SK-N-SH treated with all-trans-retinoic acid at 6 μM for 48 hours (cell line): Measurements from ENCODE around the gene PMPCA.
"Not testable (repeated sequence)": the region's sequence is repeated elsewhere in the genome, so short reads cannot be mapped to it uniquely, and the experiment has no call there.

Experiments
- ATAC-seq: fragments of 200-7000 bp; cut with Tn5 transposase; 3 replicates; pipeline ENCODE4 v1.9.1; 2020; ENCODE audit warnings: mild to moderate bottlenecking, moderate library complexity
- ARNTL ChIP-seq: fragments of 450-650 bp; formaldehyde crosslinking; IDR thresholded peaks from 2 replicates; pipeline ENCODE4 v1.5.0; 2020; ENCODE audit warnings: low read depth, mild to moderate bottlenecking, moderate library complexity, borderline replicate concordance
- BACH2 ChIP-seq: fragments of 250-450 bp; sonication (Bioruptor Pico); IDR thresholded peaks from 2 replicates; pipeline ENCODE4 v1.9.0; 2021; ENCODE audit warnings: mild to moderate bottlenecking, borderline replicate concordance
- CREB5 ChIP-seq: fragments of 250-450 bp; sonication (Bioruptor Pico); IDR thresholded peaks from 2 replicates; pipeline ENCODE4 v1.5.1; 2020; ENCODE audit warnings: low read depth, mild to moderate bottlenecking, moderate library complexity
- CSDC2 ChIP-seq: fragments of 250-450 bp; sonication (Bioruptor Pico); IDR thresholded peaks from 2 replicates; pipeline ENCODE4 v1.5.0; 2020; ENCODE audit warnings: mild to moderate bottlenecking, moderate library complexity
- CSRNP3 ChIP-seq: fragments of 250-450 bp; sonication (Bioruptor Pico); IDR thresholded peaks from 2 replicates; pipeline ENCODE4 v1.5.1; 2021; ENCODE audit warnings: mild to moderate bottlenecking, moderate library complexity
- ESRRG ChIP-seq: fragments of 250-450 bp; sonication (Bioruptor Pico); IDR thresholded peaks from 2 replicates; pipeline ENCODE4 v1.6.1; 2021; ENCODE audit warnings: mild to moderate bottlenecking
- GLIS3 ChIP-seq: fragments of 250-450 bp; sonication (Bioruptor Pico); IDR thresholded peaks from 2 replicates; pipeline ENCODE4 v1.5.0; 2020; ENCODE audit warnings: mild to moderate bottlenecking, moderate library complexity
- ISL1 ChIP-seq: fragments of 250-450 bp; sonication (Bioruptor Pico); IDR thresholded peaks from 2 replicates; pipeline ENCODE4 v2.1.2; 2022; ENCODE audit warnings: mild to moderate bottlenecking, moderate library complexity
- OSR1 ChIP-seq: fragments of 250-450 bp; sonication (Bioruptor Pico); IDR thresholded peaks from 2 replicates; pipeline ENCODE4 v1.8.0; 2022; ENCODE audit warnings: moderate library complexity, mild to moderate bottlenecking, inconsistent platforms
- PATZ1 ChIP-seq: fragments of 250-450 bp; sonication (Bioruptor Pico); IDR thresholded peaks from 2 replicates; pipeline ENCODE4 v1.8.0; 2020; ENCODE audit warnings: mild to moderate bottlenecking, moderate library complexity, borderline replicate concordance
- POU6F1 ChIP-seq: fragments of 250-450 bp; sonication (Bioruptor Pico); IDR thresholded peaks from 2 replicates; pipeline ENCODE4 v1.8.0; 2021; ENCODE audit warnings: low read depth, mild to moderate bottlenecking, moderate library complexity, borderline replicate concordance
- PPARA ChIP-seq: fragments of 250-450 bp; sonication (Bioruptor Pico); IDR thresholded peaks from 2 replicates; pipeline ENCODE4 v1.5.0; 2020; ENCODE audit warnings: mild to moderate bottlenecking, borderline replicate concordance
- SNAI2 ChIP-seq: fragments of 250-450 bp; sonication (Bioruptor Pico); IDR thresholded peaks from 2 replicates; pipeline ENCODE4 v1.5.0; 2020; ENCODE audit warnings: mild to moderate bottlenecking, moderate library complexity
- TOX ChIP-seq: fragments of 250-450 bp; sonication (Bioruptor Pico); IDR thresholded peaks from 2 replicates; pipeline ENCODE4 v1.8.0; 2021; ENCODE audit warnings: mild to moderate bottlenecking, moderate library complexity, borderline replicate concordance
- ZC3H10 ChIP-seq: fragments of 250-450 bp; sonication (Bioruptor Pico); IDR thresholded peaks from 2 replicates; pipeline ENCODE4 v1.5.1; 2021; ENCODE audit warnings: mild to moderate bottlenecking, moderate library complexity
- ZFP3 ChIP-seq: fragments of 250-450 bp; sonication (Bioruptor Pico); IDR thresholded peaks from 2 replicates; pipeline ENCODE4 v1.5.0; 2020; ENCODE audit warnings: mild to moderate bottlenecking, moderate library complexity
- ZFP30 ChIP-seq: fragments of 450-650 bp; formaldehyde crosslinking; IDR thresholded peaks from 2 replicates; pipeline ENCODE4 v1.5.0; 2022; ENCODE audit warnings: mild to moderate bottlenecking, moderate library complexity
- ZNF565 ChIP-seq: fragments of 450-650 bp; formaldehyde crosslinking; conservative IDR thresholded peaks from 2 replicates; pipeline ENCODE4 v1.5.0; 2020; ENCODE audit warnings: low read depth, mild to moderate bottlenecking, moderate library complexity
- ZNF70 ChIP-seq: fragments of 450-650 bp; formaldehyde crosslinking; IDR thresholded peaks from 2 replicates; pipeline ENCODE4 v1.5.0; 2020; ENCODE audit warnings: mild to moderate bottlenecking, moderate library complexity
- ZNF8 ChIP-seq: fragments of 450-650 bp; formaldehyde crosslinking; IDR thresholded peaks from 2 replicates; pipeline ENCODE4 v1.5.0; 2020; ENCODE audit warnings: mild to moderate bottlenecking, moderate library complexity

PMPCA gene

GRCh38 chr9:136424750-136425362, 14.4 kb downstream of the PMPCA start (continued):
- TF ChIP-seq ZC3H10 (CRISPR knock-in tag): no peak
- no peak for TF ChIP-seq ZNF565
- TF ChIP-seq ZNF8 (CRISPR knock-in tag): no peak
- no peak for TF ChIP-seq BACH2 (CRISPR knock-in tag)
- no peak for TF ChIP-seq OSR1
- no peak for TF ChIP-seq CREB5 (CRISPR knock-in tag)
- no peak for TF ChIP-seq SNAI2
- TF ChIP-seq ZNF70 (CRISPR knock-in tag): no peak

- ATAC-seq: not testable (repeated sequence)
Observed at GRCh38 chr9:136425367-136425766, 14.9 kb downstream of the PMPCA start.

- TF ChIP-seq ESRRG (CRISPR knock-in tag) (no peak), ISL1 (CRISPR knock-in tag) (no peak), ZNF8 (CRISPR knock-in tag) (no peak), POU6F1 (CRISPR knock-in tag) (no peak), ARNTL (CRISPR knock-in tag) (no peak), CSRNP3 (CRISPR knock-in tag) (no peak), TOX (no peak), PATZ1 (CRISPR knock-in tag) (no peak), CREB5 (CRISPR knock-in tag) (no peak), ZFP30 (CRISPR knock-in tag) (no peak), CSDC2 (CRISPR knock-in tag) (no peak)
- ATAC-seq: no peak
Observed at GRCh38 chr9:136426787-136427186, 16.3 kb downstream of the PMPCA start.

- no peak; the same call in 2 of the 3 replicates for ATAC-seq
- TF ChIP-seq ISL1 (CRISPR knock-in tag) (no peak), ZFP3 (CRISPR knock-in tag) (no peak), OSR1 (no peak), CREB5 (CRISPR knock-in tag) (no peak), GLIS3 (CRISPR knock-in tag) (no peak), ZNF70 (CRISPR knock-in tag) (no peak), BACH2 (CRISPR knock-in tag) (no peak), PPARA (CRISPR knock-in tag) (no peak), CSDC2 (CRISPR knock-in tag) (no peak), ZFP30 (CRISPR knock-in tag) (no peak)
Observed at GRCh38 chr9:136429075-136429628, 18.7 kb downstream of the PMPCA start.
